Measurements from ENCODE around the gene ANXA5.
A peak's percentile ranks its signal among the peaks of the same experiment; 100 is the strongest.
"Not testable (repeated sequence)": the region's sequence is repeated elsewhere in the genome, so short reads cannot be mapped to it uniquely, and the experiment has no call there.

Gene ANXA5

GRCh38 chr4:121666091-121666679 lies 30.6 kb downstream of the ANXA5 start:
- no peak for TF ChIP-seq JUND (IDR thresholded peaks at IDR 0.05; ENCODE audit: low read depth)
- in situ Hi-C loops (cut with HindIII; ENCODE audit: low pct_unique_long_range_greater_than_20kb, low sequenced_read_pairs) = no loop called here
- no peak for DNase-seq (ENCODE audit: low read depth in 1 of 2, low spot score in 1 of 2)

DNA sequence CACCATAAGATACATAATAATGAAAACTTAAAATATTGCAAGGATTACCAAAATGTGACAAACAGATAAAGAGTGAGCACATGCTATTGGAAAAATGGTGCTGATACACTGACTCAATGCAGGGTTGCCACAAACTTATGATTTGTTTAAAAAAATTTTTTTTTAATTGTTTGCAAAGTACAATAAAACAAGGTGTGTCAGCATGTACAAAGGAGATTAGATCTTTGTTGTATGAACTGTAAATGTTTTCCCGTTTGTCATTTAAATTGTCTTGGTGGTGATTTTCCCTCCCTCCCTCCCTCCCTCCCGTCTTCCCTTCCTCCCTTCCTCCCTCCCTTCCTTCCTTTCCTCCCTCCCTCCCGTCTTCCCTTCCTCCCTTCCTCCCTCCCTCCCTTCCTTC lies 31.4 kb downstream of the ANXA5 start:
- TF ChIP-seq JUND (IDR thresholded peaks at IDR 0.05; ENCODE audit: low read depth) = no peak
- DNase-seq (ENCODE audit: low read depth in 1 of 2, low spot score in 1 of 2) = no peak
- in situ Hi-C loops (cut with HindIII; ENCODE audit: low pct_unique_long_range_greater_than_20kb, low sequenced_read_pairs) = no loop called here

DNA sequence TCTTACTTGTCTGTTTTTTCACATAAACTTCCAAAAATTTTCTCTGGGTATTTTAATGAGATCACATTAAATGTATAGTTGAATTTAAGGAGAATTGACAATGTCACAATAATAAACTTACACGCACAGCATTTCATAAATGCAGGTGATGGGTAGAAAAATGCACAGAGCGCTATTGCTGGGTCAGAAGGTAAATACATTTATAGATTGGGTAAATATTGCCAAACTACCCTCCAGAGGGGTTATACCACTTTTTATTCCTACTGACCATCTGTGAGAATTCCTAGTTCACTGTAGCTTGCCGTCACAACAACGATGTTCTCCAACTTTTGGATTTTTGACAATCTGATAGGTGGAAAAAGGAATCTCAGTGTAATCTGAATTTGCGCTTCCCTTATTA lies 34.6 kb downstream of the ANXA5 start:
- in situ Hi-C loops (cut with HindIII; ENCODE audit: low pct_unique_long_range_greater_than_20kb, low sequenced_read_pairs) = no loop called here
- no peak for DNase-seq (ENCODE audit: low read depth in 1 of 2, low spot score in 1 of 2)
- TF ChIP-seq JUND (IDR thresholded peaks at IDR 0.05; ENCODE audit: low read depth) = no peak

DNA sequence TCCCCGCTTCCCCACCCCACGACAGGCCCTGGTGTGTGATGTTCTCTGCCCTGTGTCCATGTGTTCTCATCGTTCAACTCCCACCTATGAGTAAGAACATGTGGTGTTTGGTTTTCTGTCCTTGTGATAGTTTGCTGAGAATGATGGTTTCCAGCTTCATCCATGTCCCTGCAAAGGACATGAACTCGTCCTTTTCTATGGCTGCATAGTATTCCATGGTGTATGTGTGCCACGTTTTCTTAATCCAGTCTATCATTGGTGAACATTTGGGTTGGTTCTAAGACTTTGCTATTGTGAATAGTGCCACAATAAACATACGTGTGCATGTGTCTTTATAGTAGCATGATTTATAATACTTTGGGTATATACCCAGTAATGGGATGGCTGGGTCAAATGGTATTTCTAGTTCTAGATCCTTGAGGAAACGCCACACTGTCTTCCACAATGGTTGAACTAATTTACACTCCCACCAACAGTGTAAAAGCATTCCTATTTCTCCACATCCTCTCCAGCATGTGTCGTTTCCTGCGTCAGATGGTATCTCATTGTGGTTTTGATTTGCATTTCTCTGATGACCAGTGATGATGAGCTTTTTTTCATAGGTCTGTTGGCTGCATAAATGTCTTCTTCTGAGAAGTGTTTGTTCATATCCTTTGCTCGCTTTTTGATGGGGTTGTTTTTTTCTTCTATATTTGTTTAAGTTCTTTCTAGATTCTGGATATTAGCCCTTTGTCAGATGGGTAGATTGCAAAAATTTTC lies 36.4 kb downstream of the ANXA5 start:
- DNase-seq (ENCODE audit: low read depth in 1 of 2, low spot score in 1 of 2); in situ Hi-C loops (cut with HindIII; ENCODE audit: low pct_unique_long_range_greater_than_20kb, low sequenced_read_pairs): not testable (repeated sequence)

DNA sequence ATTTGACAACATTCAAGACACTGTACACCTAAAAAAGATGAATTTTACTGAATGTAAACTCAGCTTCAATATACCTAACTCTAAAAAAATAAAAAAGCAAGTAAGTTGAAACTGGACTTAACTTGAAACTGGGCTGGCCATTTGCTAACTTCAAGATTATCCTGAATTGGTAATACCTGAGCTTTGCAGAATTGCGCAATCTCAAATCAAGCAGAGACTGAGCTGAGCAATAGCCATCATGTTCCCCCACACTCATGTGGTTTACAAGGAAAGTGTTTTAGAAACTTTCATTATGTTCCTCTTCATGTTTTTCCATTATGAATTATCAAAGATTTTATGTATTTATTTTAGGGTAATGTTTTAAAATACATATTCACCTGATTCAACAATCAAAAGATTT lies 38.7 kb downstream of the ANXA5 start:
- in situ Hi-C loops (cut with HindIII; ENCODE audit: low pct_unique_long_range_greater_than_20kb, low sequenced_read_pairs) = no loop called here
- DNase-seq (ENCODE audit: low read depth in 1 of 2, low spot score in 1 of 2) = no peak
- no peak for TF ChIP-seq JUND (IDR thresholded peaks at IDR 0.05; ENCODE audit: low read depth)

DNA sequence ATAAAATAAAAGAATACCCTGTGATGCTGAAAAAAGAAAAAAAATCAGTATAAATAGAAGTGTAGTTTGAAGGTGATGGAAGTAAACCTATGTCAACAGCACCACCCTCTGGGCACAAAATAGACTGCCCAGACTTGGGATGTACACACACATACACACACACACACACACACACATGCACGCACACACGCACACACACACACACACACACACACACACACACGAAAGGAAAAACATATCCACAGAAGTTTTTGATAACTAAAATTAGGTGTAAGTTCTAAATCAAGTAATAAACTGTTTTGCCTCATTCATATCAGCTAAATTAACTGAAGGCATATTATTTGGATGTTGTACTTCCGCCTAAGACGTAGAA lies 40.5 kb downstream of the ANXA5 start:
- TF ChIP-seq JUND (IDR thresholded peaks at IDR 0.05; ENCODE audit: low read depth) = no peak
- in situ Hi-C loops (cut with HindIII; ENCODE audit: low pct_unique_long_range_greater_than_20kb, low sequenced_read_pairs) = no loop called here
- peak in 1 of 2 experiments; percentile 70 for DNase-seq (ENCODE audit: low read depth in 1 of 2, low spot score in 1 of 2)

DNA sequence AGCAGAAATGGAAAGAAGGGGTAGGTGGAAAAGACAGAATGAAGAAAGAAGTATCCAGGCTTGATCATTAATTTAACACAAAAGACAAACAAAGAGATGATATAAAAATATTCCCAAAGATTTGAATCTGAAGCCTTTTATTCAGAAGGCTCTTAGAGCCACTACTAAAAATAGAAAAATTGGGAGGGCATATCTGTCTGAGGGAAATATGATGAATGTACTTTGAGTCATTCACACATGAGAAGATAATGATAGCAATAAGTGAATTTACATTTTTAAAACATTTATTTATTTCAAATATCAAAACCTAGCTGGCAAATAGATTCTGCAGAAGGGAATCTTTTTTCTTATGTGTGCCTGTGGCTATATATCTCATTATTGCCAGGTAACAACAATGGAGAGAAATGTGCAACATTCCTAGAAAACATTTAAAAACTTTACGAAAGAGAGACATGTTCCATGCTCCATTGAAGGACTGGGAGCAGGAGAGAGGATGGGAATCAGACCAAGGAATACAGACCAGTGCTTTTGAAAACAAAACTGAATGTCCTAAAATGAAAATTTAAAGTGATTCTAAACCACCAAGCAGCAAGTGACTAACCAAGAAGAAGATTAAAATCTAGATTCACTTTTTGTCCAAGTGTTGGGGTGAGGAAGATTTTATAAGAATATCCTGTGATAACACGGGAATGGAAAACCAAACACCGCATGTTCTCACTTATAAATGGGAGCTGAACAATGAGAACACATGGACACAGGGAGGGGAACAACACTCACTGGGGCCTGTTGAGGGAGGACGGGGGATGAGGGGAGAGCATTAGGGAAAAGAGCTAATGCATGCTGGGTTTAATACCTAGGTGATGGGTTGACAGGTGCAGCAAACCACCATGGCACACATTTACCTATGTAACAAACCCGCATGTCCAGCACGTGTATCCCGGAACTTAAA lies 41.2 kb downstream of the ANXA5 start:
- in situ Hi-C loops (cut with HindIII; ENCODE audit: low pct_unique_long_range_greater_than_20kb, low sequenced_read_pairs) = no loop called here
- TF ChIP-seq JUND (IDR thresholded peaks at IDR 0.05; ENCODE audit: low read depth) = no peak
- DNase-seq (ENCODE audit: low read depth in 1 of 2, low spot score in 1 of 2) = no peak

GRCh38 chr4:121654738-121655137 lies 42.0 kb downstream of the ANXA5 start:
- no peak for TF ChIP-seq JUND (IDR thresholded peaks at IDR 0.05; ENCODE audit: low read depth)
- no peak for DNase-seq (ENCODE audit: low read depth in 1 of 2, low spot score in 1 of 2)
- in situ Hi-C loops (cut with HindIII; ENCODE audit: low pct_unique_long_range_greater_than_20kb, low sequenced_read_pairs) = no loop called here

DNA sequence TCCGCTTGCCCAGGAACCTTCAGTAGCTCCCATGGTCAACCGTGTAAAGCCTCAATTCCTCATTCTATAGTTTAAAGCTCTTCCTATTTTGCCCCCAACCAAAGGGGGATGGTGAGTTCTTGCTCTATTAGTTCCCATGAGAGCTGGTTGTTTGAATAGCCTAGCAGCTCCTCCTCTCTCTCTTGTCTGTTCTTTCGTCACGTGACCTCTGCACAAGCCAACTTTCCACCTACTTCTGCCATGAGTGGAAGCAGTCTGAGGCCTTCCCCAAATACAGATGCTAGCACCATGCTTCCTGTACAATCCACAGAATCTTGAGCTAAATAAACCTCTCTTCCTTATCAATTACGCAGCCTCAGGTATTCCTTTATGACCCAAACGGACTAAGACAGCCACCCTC lies 42.8 kb downstream of the ANXA5 start:
- no peak for TF ChIP-seq JUND (IDR thresholded peaks at IDR 0.05; ENCODE audit: low read depth)
- no peak for DNase-seq (ENCODE audit: low read depth in 1 of 2, low spot score in 1 of 2)
- in situ Hi-C loops (cut with HindIII; ENCODE audit: low pct_unique_long_range_greater_than_20kb, low sequenced_read_pairs) = no loop called here

GRCh38 chr4:121653214-121653613 lies 43.6 kb downstream of the ANXA5 start:
- in situ Hi-C loops (cut with HindIII; ENCODE audit: low pct_unique_long_range_greater_than_20kb, low sequenced_read_pairs) = no loop called here
- DNase-seq (ENCODE audit: low read depth in 1 of 2, low spot score in 1 of 2) = no peak
- TF ChIP-seq JUND (IDR thresholded peaks at IDR 0.05; ENCODE audit: low read depth) = no peak

GRCh38 chr4:121651597-121651996 lies 45.2 kb downstream of the ANXA5 start:
- in situ Hi-C loops (cut with HindIII; ENCODE audit: low pct_unique_long_range_greater_than_20kb, low sequenced_read_pairs) = no loop called here
- no peak for TF ChIP-seq JUND (IDR thresholded peaks at IDR 0.05; ENCODE audit: low read depth)
- no peak for DNase-seq (ENCODE audit: low read depth in 1 of 2, low spot score in 1 of 2)

GRCh38 chr4:121650741-121651140 lies 46.0 kb downstream of the ANXA5 start:
- no peak for TF ChIP-seq JUND (IDR thresholded peaks at IDR 0.05; ENCODE audit: low read depth)
- in situ Hi-C loops (cut with HindIII; ENCODE audit: low pct_unique_long_range_greater_than_20kb, low sequenced_read_pairs) = no loop called here
- DNase-seq (ENCODE audit: low read depth in 1 of 2, low spot score in 1 of 2) = no peak

GRCh38 chr4:121648516-121648915 lies 48.3 kb downstream of the ANXA5 start:
- DNase-seq (ENCODE audit: low read depth in 1 of 2, low spot score in 1 of 2) = no peak
- TF ChIP-seq JUND (IDR thresholded peaks at IDR 0.05; ENCODE audit: low read depth) = no peak
- in situ Hi-C loops (cut with HindIII; ENCODE audit: low pct_unique_long_range_greater_than_20kb, low sequenced_read_pairs) = no loop called here
